HepG2 (cell line): ENCODE measurements around the gene FAM219A. TPM values are rescaled to one million over a fixed set of nuclear protein-coding genes. Genes with fewer than 3 reads are reported as not detected.

Experiments
- ATAC-seq: fragments of 200-7000 bp; cut with Tn5 transposase; 3 replicates; pipeline ENCODE4 v1.9.1; 2020; ENCODE audit warnings: mild to moderate bottlenecking, moderate library complexity
- BruUV-seq: library from RNA; stranded (reverse); fragments of 400-500 nt; replicated peaks from 2 replicates; lab custom pipeline; 2021; lab: Mats Ljungman, UMichigan
- CTCF ChIA-PET: fragments of 300-600 bp; formaldehyde crosslinking; extraction: SDS; loops from one replicate; lab custom pipeline; 2021; ENCODE audit warnings: low total read pairs, inconsistent platforms, low intra/inter-chr PET ratio; lab: Yijun Ruan, JAX
- POLR2A ChIA-PET: fragments of 350-600 bp; sonication (Branson Sonifier 250); formaldehyde crosslinking; loops from one replicate; lab custom pipeline; 2020; ENCODE audit warnings: antibody characterized with exemption, inconsistent platforms; lab: Yijun Ruan, JAX
- DNase-seq: peaks from one replicate; pipeline ENCODE4 v3.0.0-alpha.2; 2015; ENCODE audit warnings: low spot score
- FAIRE-seq: peaks from 3 replicates; lab custom pipeline; 2011; peaks lifted over from hg19 to GRCh38; lab: Jason Lieb, UNC
- H2AFZ ChIP-seq: one replicate; pipeline ENCODE4 v1.6.1; 2011; ENCODE audit warnings: low read length, inconsistent platforms
- H3K27ac ChIP-seq: fragments of 300-600 bp; 3 replicates; pipeline ENCODE4 v1.8.0; 2011; ENCODE audit warnings: mixed run types, mild to moderate bottlenecking, mixed read lengths, low read length, inconsistent platforms; ENCODE audit not compliant: insufficient read depth; ENCODE audit errors: extremely low read length
- H3K27me3 ChIP-seq, 2 experiments: fragments of 200-600 bp in 1 of 2; 2 replicates in 1 of 2; 3 replicates in 1 of 2; pipeline versions ENCODE4 v1.6.0 to v1.8.0; 2011; ENCODE audit warnings: low read length in 2 of 2, mild to moderate bottlenecking in 2 of 2, moderate library complexity in 2 of 2, inconsistent platforms in 1 of 2; ENCODE audit not compliant: insufficient read depth in 2 of 2, control insufficient read depth in 1 of 2
- H3K36me3 ChIP-seq, 2 experiments: fragments of 200-600 bp in 1 of 2; replicated peaks in 1 of 2; 2 replicates in 1 of 2; 3 replicates in 1 of 2; pipeline versions ENCODE4 v1.5.1 to v1.8.0; 2011; ENCODE audit warnings: low read length in 2 of 2, inconsistent platforms in 1 of 2; ENCODE audit not compliant: insufficient read depth in 2 of 2, control insufficient read depth in 1 of 2
- H3K4me1 ChIP-seq: 2 replicates; pipeline ENCODE4 v1.5.1; 2012; ENCODE audit warnings: low read length, inconsistent platforms; ENCODE audit not compliant: insufficient read depth
- H3K4me2 ChIP-seq: 2 replicates; pipeline ENCODE4 v1.6.0; 2011; ENCODE audit warnings: low read depth, low read length, inconsistent platforms
- H3K4me3 ChIP-seq, 3 experiments: fragments of 200-600 bp in 1 of 3; sonication (generic), shearing (Covaris generic) in 1 of 3; replicated peaks in 1 of 3; 2 replicates each; pipeline ENCODE4 v1.5.1; 2011 to 2016; ENCODE audit warnings: low read length in 3 of 3, inconsistent platforms in 2 of 3, low read depth in 2 of 3, mild to moderate bottlenecking in 2 of 3, control low read depth in 1 of 3, mixed read lengths in 1 of 3; ENCODE audit not compliant: insufficient read depth in 1 of 3
- H3K79me2 ChIP-seq: one replicate; pipeline ENCODE4 v1.6.1; 2011; ENCODE audit warnings: low read length, inconsistent platforms; ENCODE audit not compliant: insufficient read depth
- H3K9ac ChIP-seq: 2 replicates; pipeline ENCODE4 v1.6.0; 2011; ENCODE audit warnings: mild to moderate bottlenecking, low read depth, low read length, inconsistent platforms; ENCODE audit not compliant: insufficient read depth
- H3K9me3 ChIP-seq: 2 replicates; pipeline ENCODE4 v1.5.1; 2012; ENCODE audit warnings: mild to moderate bottlenecking, low read length
- H4K20me1 ChIP-seq: 2 replicates; pipeline ENCODE4 v1.6.0; 2011; ENCODE audit warnings: inconsistent platforms, mild to moderate bottlenecking, low read length, moderate library complexity; ENCODE audit not compliant: insufficient read depth
- ARID2 ChIP-seq: sonication (generic); formaldehyde crosslinking; IDR thresholded peaks from 2 replicates; pipeline ENCODE4 v1.8.1; 2022; ENCODE audit warnings: mild to moderate bottlenecking, missing genetic modification reagents, borderline replicate concordance
- CEBPB ChIP-seq: IDR thresholded peaks from 2 replicates; pipeline ENCODE4 v1.6.1; 2011; ENCODE audit warnings: low read depth, low read length, improper control_type of control experiment, borderline replicate concordance
- CSRNP2 ChIP-seq: sonication (generic); formaldehyde crosslinking; conservative IDR thresholded peaks from 2 replicates; pipeline ENCODE4 v1.8.0; 2022; ENCODE audit warnings: low read depth, missing genetic modification reagents
- EZH2 ChIP-seq: conservative IDR thresholded peaks from 2 replicates; pipeline ENCODE4 v1.6.1; 2012; ENCODE audit warnings: mild to moderate bottlenecking, low read depth, low read length, moderate library complexity
- GTF2F1 ChIP-seq: fragments of 150-350 bp; IDR thresholded peaks from 2 replicates; pipeline ENCODE4 v1.6.1; 2014; ENCODE audit warnings: low read length
- IKZF5 ChIP-seq: IDR thresholded peaks from 2 replicates; pipeline ENCODE4 v1.6.1; 2018; ENCODE audit warnings: missing genetic modification reagents, mild to moderate bottlenecking, missing compliant biosample characterization
- JUND ChIP-seq: sonication (generic); formaldehyde crosslinking; IDR thresholded peaks from 2 replicates; pipeline ENCODE4 v1.8.0; 2022; ENCODE audit warnings: mild to moderate bottlenecking, missing genetic modification reagents
- MTA3 ChIP-seq: sonication (generic); formaldehyde crosslinking; IDR thresholded peaks from 2 replicates; pipeline ENCODE4 v1.4.0; 2020; ENCODE audit warnings: missing genetic modification reagents
- NR3C1 ChIP-seq: sonication (generic); formaldehyde crosslinking; IDR thresholded peaks from 2 replicates; pipeline ENCODE4 v1.4.0; 2020; ENCODE audit warnings: missing genetic modification reagents
- PLRG1 ChIP-seq: fragments of 450-650 bp; conservative IDR thresholded peaks from 2 replicates; pipeline ENCODE4 v1.6.1; 2016
- POGK ChIP-seq: sonication (generic); formaldehyde crosslinking; conservative IDR thresholded peaks from 2 replicates; pipeline ENCODE4 v1.8.0; 2022; ENCODE audit warnings: mild to moderate bottlenecking, moderate library complexity, missing genetic modification reagents
- RFXAP ChIP-seq: sonication (generic); formaldehyde crosslinking; IDR thresholded peaks from 2 replicates; pipeline ENCODE4 v1.4.0; 2020; ENCODE audit warnings: missing genetic modification reagents, borderline replicate concordance
- SMAD1 ChIP-seq: sonication (generic); formaldehyde crosslinking; IDR thresholded peaks from 2 replicates; pipeline ENCODE4 v1.4.0; 2020; ENCODE audit warnings: missing genetic modification reagents, low read depth, mild to moderate bottlenecking, borderline replicate concordance
- SNRNP70 ChIP-seq: fragments of 200-400 bp; formaldehyde crosslinking; IDR thresholded peaks from 2 replicates; pipeline ENCODE4 v1.6.1; 2017; ENCODE audit warnings: mild to moderate bottlenecking, low read depth, low read length, moderate library complexity
- ZKSCAN5 ChIP-seq: sonication (generic); formaldehyde crosslinking; IDR thresholded peaks from 2 replicates; pipeline ENCODE4 v1.5.1; 2020; ENCODE audit warnings: mild to moderate bottlenecking, missing genetic modification reagents
- ZNF513 ChIP-seq: sonication (generic); formaldehyde crosslinking; conservative IDR thresholded peaks from 2 replicates; pipeline ENCODE4 v1.5.0; 2020; ENCODE audit warnings: missing genetic modification reagents
- ZNF670 ChIP-seq: sonication (generic); formaldehyde crosslinking; IDR thresholded peaks from 2 replicates; pipeline ENCODE4 v1.8.0; 2022; ENCODE audit warnings: mild to moderate bottlenecking, missing genetic modification reagents, borderline replicate concordance
- ZNF674 ChIP-seq: sonication (generic); formaldehyde crosslinking; IDR thresholded peaks from 2 replicates; pipeline ENCODE4 v1.5.0; 2020; ENCODE audit warnings: low read depth, mild to moderate bottlenecking, missing genetic modification reagents
- WGBS: methylation state at CpG from one replicate; pipeline ENCODE4 v1.1.6; 2017; ENCODE audit warnings: low lambda C conversion rate; 5-methylcytosine and 5-hydroxymethylcytosine counted together
- in situ Hi-C: cut with HindIII; loops from 2 replicates; pipeline ENCODE4 v1.10.0; 2017; ENCODE audit warnings: low pct_unique_long_range_greater_than_20kb; ENCODE audit not compliant: extremely low pct_ligation_motif_present
- intact Hi-C: fragments of 100-400 bp; cut with micrococcal nuclease; formaldehyde crosslinking; loops from one replicate; pipeline ENCODE4 v1.10.0; 2022; ENCODE audit not compliant: unreplicated experiment
- polyA plus RNA-seq, 8 experiments: library from polyadenylated mRNA; depleted of rRNA in 3 of 8; stranded (reverse) in 7 of 8; unstranded in 1 of 8; fragments of >200 nt; fragmentation: Illumina TruSeq in 4 of 8; extraction: Trizol in 4 of 8; gene quantifications; 2 replicates each; pipeline versions ENCODE4 v1.2.1 to v1.2.3, GENCODE V29; 2011 to 2016; ENCODE audit warnings: low read depth in 4 of 8, missing spikeins in 1 of 8, mixed read lengths in 1 of 8; ENCODE audit not compliant: insufficient read depth in 1 of 8
- total RNA-seq, 5 experiments: library from RNA; depleted of rRNA; stranded (reverse); fragments of >200 nt; fragmentation: Illumina TruSeq; extraction: Trizol; gene quantifications; 2 replicates each; pipeline ENCODE4 v1.2.3, GENCODE V29; 2016; ENCODE audit warnings: low read depth in 1 of 5

Gene FAM219A
- total and polyA plus RNA-seq, 2 of the 13 experiments (the other 11 are each of a cell fraction or from before 2014, with no cell fraction given): 3.9 to 6.4 TPM

- Histone ChIP-seq H3K4me2 (no peak overlapping the region), H3K36me3 (no peaks in the 10 kb centered on the region), H3K4me1 (no peaks in the 10 kb centered on the region), H4K20me1 (no peaks in the 10 kb centered on the region), H3K27me3 (no peaks in the 10 kb centered on the region), H3K4me3 (no peak overlapping the region), H3K27ac (no peak overlapping the region), H3K79me2 (no peaks in the 10 kb centered on the region), H3K9me3 (no peaks in the 10 kb centered on the region), H2AFZ (no peak overlapping the region), H3K9ac (no peak overlapping the region)
- DNase-seq (no peak), FAIRE-seq (no peak), ATAC-seq (no peak)
- ChIA-PET POLR2A (no interaction called here), CTCF (no interaction called here)
- intact Hi-C loops: no loop called here
- BruUV-seq: no TSS peak
- TF ChIP-seq POGK (no peak), JUND (CRISPR knock-in tag) (no peak), ZKSCAN5 (no peak), RFXAP (CRISPR knock-in tag) (no peak), MTA3 (CRISPR knock-in tag) (no peak), ZNF674 (no peak), ZNF670 (CRISPR knock-in tag) (no peak), SMAD1 (no peak), CEBPB (no peak), EZH2 (no peak), GTF2F1 (no peak), CSRNP2 (CRISPR knock-in tag) (no peak), ARID2 (CRISPR knock-in tag) (no peak), IKZF5 (CRISPR knock-in tag) (no peak), ZNF513 (CRISPR knock-in tag) (no peak), NR3C1 (CRISPR knock-in tag) (no peak), SNRNP70 (no peak), PLRG1 (no peak)
- WGBS: 0% methylated on average over 1 of the region's 1 CpG
- in situ Hi-C loops: no loop called here
Observed at GRCh38 chr9:34465468-34465867, 7.1 kb upstream of the FAM219A start.
